Measurements from ENCODE around the gene NEDD9. TPM values are rescaled to one million over a fixed set of nuclear protein-coding genes. Genes with fewer than 3 reads are reported as not detected.

The NEDD9 gene
- total and polyA plus RNA-seq, 2 of the 13 experiments (the other 11 are each of a cell fraction or from before 2014, with no cell fraction given): 27.1 to 389 TPM

GRCh38 chr6:11183761-11184362 is 48.6 kb downstream of the NEDD9 start (continued):
- peak; percentile 39; the same call in 1 of the 2 replicates for TF ChIP-seq ZNF431 (CRISPR knock-in tag; IDR thresholded peaks at IDR 0.05; ENCODE audit: borderline replicate concordance, low read depth)
- TF ChIP-seq POLR2AphosphoS5 (IDR thresholded peaks at IDR 0.05; ENCODE audit: low read depth, low read length): peak; percentile 56
- TF ChIP-seq CENPBD1 (CRISPR knock-in tag; IDR thresholded peaks at IDR 0.05; ENCODE audit: borderline replicate concordance, low read depth): 0 out of 2 replicates have a peak, but pooled peaks have one; percentile 39
- peak; percentile 21; the same call in 1 of the 2 replicates for TF ChIP-seq SAP130 (CRISPR knock-in tag; IDR thresholded peaks at IDR 0.05; ENCODE audit: low read depth)
- TF ChIP-seq POLR2A (IDR thresholded peaks at IDR 0.05; ENCODE audit: insufficient read depth in 1 of 2, low read depth in 2 of 2, low read length in 2 of 2): peak in 1 of 2 experiments; percentile 43; a peak in 1 of 4 replicates
- no peak for TF ChIP-seq STAG1 (CRISPR knock-in tag; IDR thresholded peaks at IDR 0.05)
- TF ChIP-seq ZC3H13 (CRISPR knock-in tag; IDR thresholded peaks at IDR 0.05): peak; percentile 93
- no peak for TF ChIP-seq REPIN1 (CRISPR knock-in tag; IDR thresholded peaks at IDR 0.05; ENCODE audit: borderline replicate concordance, low read depth)
- peak; percentile 39; the same call in 1 of the 2 replicates for TF ChIP-seq SNAPC2 (CRISPR knock-in tag; IDR thresholded peaks at IDR 0.05)
- TF ChIP-seq CCAR2 (optimal IDR thresholded peaks at IDR 0.05; ENCODE audit: low read depth, low read length): no peak
- 0 out of 2 replicates have a peak, but pooled peaks have one; percentile 43 for TF ChIP-seq ZNF713 (CRISPR knock-in tag; IDR thresholded peaks at IDR 0.05)
- 0 out of 2 replicates have a peak, but pooled peaks have one; percentile 38 for TF ChIP-seq MED1 (CRISPR knock-in tag; IDR thresholded peaks at IDR 0.05)
- 0 out of 2 replicates have a peak, but pooled peaks have one; percentile 34 for TF ChIP-seq MEF2D (CRISPR knock-in tag; IDR thresholded peaks at IDR 0.05)

GRCh38 chr6:11181478-11182136 is 50.9 kb downstream of the NEDD9 start:
- no peak overlapping the region for H3K4me3 ChIP-seq (replicated peaks in 1 of 3; ENCODE audit: insufficient read depth in 1 of 3, low read depth in 2 of 3, low read length in 3 of 3)
- CTCF ChIA-PET (ENCODE audit: low intra/inter-chr PET ratio, low total read pairs): no interaction called here
- no peaks in the 10 kb centered on the region for H3K9me3 ChIP-seq (ENCODE audit: low read length)
- no peak overlapping the region for H3K27ac ChIP-seq (ENCODE audit: extremely low read length, insufficient read depth, low read length)
- ATAC-seq (no peak), FAIRE-seq (no peak), DNase-seq (ENCODE audit: low spot score) (no peak)
- peaks cover 35% of the 10 kb centered on the region for H3K4me1 ChIP-seq (ENCODE audit: insufficient read depth, low read length)
- BruUV-seq (replicated peaks): no TSS peak
- H3K36me3 ChIP-seq (replicated peaks in 1 of 2; ENCODE audit: control insufficient read depth in 1 of 2, insufficient read depth in 2 of 2, low read length in 2 of 2): peaks cover 13 to 26% of the 10 kb centered on the region in 2 experiments
- 94% methylated on average over 3 of the region's 3 CpGs for WGBS (ENCODE audit: low lambda C conversion rate)
- no peak overlapping the region for H2AFZ ChIP-seq (ENCODE audit: low read length)
- no peak overlapping the region for H3K4me2 ChIP-seq (ENCODE audit: low read depth, low read length)
- in situ Hi-C loops (cut with HindIII; ENCODE audit: extremely low pct_ligation_motif_present, low pct_unique_long_range_greater_than_20kb): no loop called here
- POLR2A ChIA-PET: no interaction called here
- no peaks in the 10 kb centered on the region for H3K79me2 ChIP-seq (ENCODE audit: insufficient read depth, low read length)
- peaks cover 28% of the 10 kb centered on the region for H4K20me1 ChIP-seq (ENCODE audit: insufficient read depth, low read length)
- H3K9ac ChIP-seq (ENCODE audit: insufficient read depth, low read depth, low read length): no peak overlapping the region
- H3K27me3 ChIP-seq (ENCODE audit: control insufficient read depth in 1 of 2, insufficient read depth in 2 of 2, low read length in 2 of 2): no peaks in the 10 kb centered on the region
- intact Hi-C loops (cut with micrococcal nuclease; ENCODE audit: unreplicated experiment): no loop called here
- TF ChIP-seq RBM22 (optimal IDR thresholded peaks at IDR 0.05; ENCODE audit: low read length): peak; percentile 58
- 0 out of 4 replicates have a peak, but pooled peaks of 1 of the 2 experiments have one; percentile 15 for TF ChIP-seq POLR2A (IDR thresholded peaks at IDR 0.05; ENCODE audit: insufficient read depth in 1 of 2, low read depth in 2 of 2, low read length in 2 of 2)
- 0 out of 2 replicates have a peak, but pooled peaks have one; percentile 20 for TF ChIP-seq ZNF549 (CRISPR knock-in tag; IDR thresholded peaks at IDR 0.05)
- no peak for TF ChIP-seq ATM (IDR thresholded peaks at IDR 0.05; ENCODE audit: borderline replicate concordance)
- TF ChIP-seq E2F1 (CRISPR knock-in tag; IDR thresholded peaks at IDR 0.05): peak; percentile 26; the same call in 1 of the 2 replicates
- no peak for TF ChIP-seq ZNF704 (CRISPR knock-in tag; IDR thresholded peaks at IDR 0.05; ENCODE audit: borderline replicate concordance)
- peak; percentile 88 for TF ChIP-seq PAF1 (CRISPR knock-in tag; IDR thresholded peaks at IDR 0.05)
- peak; percentile 54; the same call in 1 of the 2 replicates for TF ChIP-seq POLR2G (IDR thresholded peaks at IDR 0.05; ENCODE audit: low read depth, low read length)

All from HepG2 (cell line).